ENCODE results near the gene IQGAP1.

DNA sequence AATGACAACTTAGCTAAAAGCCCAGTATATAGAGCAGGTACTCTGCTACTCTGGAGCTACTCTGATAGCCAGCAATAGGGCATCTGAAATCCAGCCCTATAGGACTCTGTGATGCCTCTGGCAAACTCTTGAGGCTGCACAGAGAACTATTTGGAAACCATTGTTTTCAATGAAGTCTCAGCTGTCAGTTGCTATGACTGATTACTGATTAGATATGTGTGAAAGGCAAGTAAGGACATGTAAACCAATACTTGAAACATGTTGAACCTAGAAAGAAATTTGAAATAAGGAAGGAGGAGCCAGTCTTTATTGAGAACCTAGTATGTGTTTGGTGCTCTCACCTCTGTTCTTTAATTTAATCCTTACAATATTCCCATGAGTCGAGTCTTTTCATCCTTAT, 101.5 kb downstream of the IQGAP1 start:
- TF ChIP-seq, protein P1, sequence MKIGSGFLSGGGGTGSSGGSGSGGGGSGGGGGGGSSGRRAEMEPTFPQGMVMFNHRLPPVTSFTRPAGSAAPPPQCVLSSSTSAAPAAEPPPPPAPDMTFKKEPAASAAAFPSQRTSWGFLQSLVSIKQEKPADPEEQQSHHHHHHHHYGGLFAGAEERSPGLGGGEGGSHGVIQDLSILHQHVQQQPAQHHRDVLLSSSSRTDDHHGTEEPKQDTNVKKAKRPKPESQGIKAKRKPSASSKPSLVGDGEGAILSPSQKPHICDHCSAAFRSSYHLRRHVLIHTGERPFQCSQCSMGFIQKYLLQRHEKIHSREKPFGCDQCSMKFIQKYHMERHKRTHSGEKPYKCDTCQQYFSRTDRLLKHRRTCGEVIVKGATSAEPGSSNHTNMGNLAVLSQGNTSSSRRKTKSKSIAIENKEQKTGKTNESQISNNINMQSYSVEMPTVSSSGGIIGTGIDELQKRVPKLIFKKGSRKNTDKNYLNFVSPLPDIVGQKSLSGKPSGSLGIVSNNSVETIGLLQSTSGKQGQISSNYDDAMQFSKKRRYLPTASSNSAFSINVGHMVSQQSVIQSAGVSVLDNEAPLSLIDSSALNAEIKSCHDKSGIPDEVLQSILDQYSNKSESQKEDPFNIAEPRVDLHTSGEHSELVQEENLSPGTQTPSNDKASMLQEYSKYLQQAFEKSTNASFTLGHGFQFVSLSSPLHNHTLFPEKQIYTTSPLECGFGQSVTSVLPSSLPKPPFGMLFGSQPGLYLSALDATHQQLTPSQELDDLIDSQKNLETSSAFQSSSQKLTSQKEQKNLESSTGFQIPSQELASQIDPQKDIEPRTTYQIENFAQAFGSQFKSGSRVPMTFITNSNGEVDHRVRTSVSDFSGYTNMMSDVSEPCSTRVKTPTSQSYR (CRISPR knock-in tag; IDR thresholded peaks at IDR 0.05; ENCODE audit: borderline replicate concordance) = no peak
- no peak for TF ChIP-seq ZNF530 (CRISPR knock-in tag; IDR thresholded peaks at IDR 0.05; ENCODE audit: low read depth)
- no peak for TF ChIP-seq ZFP41 (CRISPR knock-in tag; IDR thresholded peaks at IDR 0.05; ENCODE audit: borderline replicate concordance)
- TF ChIP-seq HDAC1 (CRISPR knock-in tag; IDR thresholded peaks at IDR 0.05) = no peak
- no peak for TF ChIP-seq CREB1 (IDR thresholded peaks at IDR 0.05)
- TF ChIP-seq CREB1 (CRISPR knock-in tag; IDR thresholded peaks at IDR 0.05) = no peak
- TF ChIP-seq IKZF1 (IDR thresholded peaks at IDR 0.05) = no peak
- no peak for TF ChIP-seq MAFG (CRISPR knock-in tag; IDR thresholded peaks at IDR 0.05)

Measured in HepG2 (cell line).